Kidney capillary endothelial cell (primary cell): ENCODE data around the gene PTPRT.

Experiments
- DNase-seq: peaks from one replicate; pipeline ENCODE4 v3.0.0-alpha.2; 2018; ENCODE audit warnings: low spot score

The PTPRT gene

GRCh38 chr20:42376131-42376530, 813.6 kb downstream of the PTPRT start:
- DNase-seq = no peak

GRCh38 chr20:42373049-42373448, 816.7 kb downstream of the PTPRT start:
- no peak for DNase-seq

GRCh38 chr20:42370075-42370474, 819.6 kb downstream of the PTPRT start:
- DNase-seq = no peak

GRCh38 chr20:42368910-42369309, 820.8 kb downstream of the PTPRT start:
- no peak for DNase-seq

- DNase-seq = no peak
Measured at GRCh38 chr20:42366626-42367025, 823.1 kb downstream of the PTPRT start.

- no peak for DNase-seq
Measured at GRCh38 chr20:42364446-42364845, 825.3 kb downstream of the PTPRT start.

- DNase-seq = no peak
Measured at GRCh38 chr20:42361402-42361970, 828.2 kb downstream of the PTPRT start.

- DNase-seq = no peak
Measured at GRCh38 chr20:42360621-42361020, 829.1 kb downstream of the PTPRT start.

GRCh38 chr20:42359617-42360016, 830.1 kb downstream of the PTPRT start:
- no peak for DNase-seq

GRCh38 chr20:42352096-42352495, 837.6 kb downstream of the PTPRT start:
- no peak for DNase-seq

GRCh38 chr20:42350521-42350920, 839.2 kb downstream of the PTPRT start:
- DNase-seq = no peak

- no peak for DNase-seq
Measured at GRCh38 chr20:42346189-42347170, 843.2 kb downstream of the PTPRT start.

- DNase-seq = no peak
Measured at GRCh38 chr20:42341654-42342053, 848.1 kb downstream of the PTPRT start.

GRCh38 chr20:42340368-42340767, 849.3 kb downstream of the PTPRT start:
- no peak for DNase-seq

- DNase-seq = no peak
Measured at GRCh38 chr20:42338294-42339201, 851.2 kb downstream of the PTPRT start.

- DNase-seq = no peak
Measured at GRCh38 chr20:42336576-42336975, 853.1 kb downstream of the PTPRT start.

GRCh38 chr20:42319252-42320013, 870.3 kb downstream of the PTPRT start:
- no peak for DNase-seq

- no peak for DNase-seq
Measured at GRCh38 chr20:42313704-42314103, 876.0 kb downstream of the PTPRT start.

GRCh38 chr20:42309050-42309449, 880.7 kb downstream of the PTPRT start:
- no peak for DNase-seq

GRCh38 chr20:42308171-42308570, 881.5 kb downstream of the PTPRT start:
- DNase-seq = no peak

- no peak for DNase-seq
Measured at GRCh38 chr20:42295592-42295991, 894.1 kb downstream of the PTPRT start.

- no peak for DNase-seq
Measured at GRCh38 chr20:42294976-42295375, 894.7 kb downstream of the PTPRT start.
